HUES48 (cell line): ENCODE data around the gene MPDZ.

Source experiments
- H3K27ac ChIP-seq: one replicate; pipeline ENCODE4 v1.7.0; 2013; ENCODE audit warnings: low read depth, low read length, inconsistent platforms
- H3K27me3 ChIP-seq: 2 replicates; pipeline ENCODE4 v1.6.1; 2013; ENCODE audit warnings: mild to moderate bottlenecking, low read length; ENCODE audit not compliant: control insufficient read depth, insufficient read depth
- H3K36me3 ChIP-seq: 2 replicates; pipeline ENCODE4 v1.6.1; 2013; ENCODE audit warnings: low read length; ENCODE audit not compliant: control insufficient read depth, insufficient read depth
- H3K4me1 ChIP-seq: 2 replicates; pipeline ENCODE4 v1.6.1; 2013; ENCODE audit warnings: mild to moderate bottlenecking, low read length; ENCODE audit not compliant: control insufficient read depth, insufficient read depth
- H3K4me3 ChIP-seq: 2 replicates; pipeline ENCODE4 v1.5.1; 2013; ENCODE audit warnings: mild to moderate bottlenecking, low read depth, low read length
- H3K9ac ChIP-seq: 2 replicates; pipeline ENCODE4 v1.6.1; 2013; ENCODE audit warnings: mild to moderate bottlenecking, low read depth, low read length, moderate library complexity
- H3K9me3 ChIP-seq: 2 replicates; pipeline ENCODE4 v1.6.1; 2013; ENCODE audit warnings: low read length; ENCODE audit not compliant: control insufficient read depth, insufficient read depth

The MPDZ gene

GRCh38 chr9:13186091-13186490 lies 93.4 kb downstream of the MPDZ start:
- Histone ChIP-seq H3K27ac (no peak overlapping the region), H3K27me3 (no peaks in the 10 kb centered on the region), H3K4me3 (no peak overlapping the region), H3K36me3 (peaks cover 58% of the 10 kb centered on the region), H3K4me1 (no peaks in the 10 kb centered on the region), H3K9ac (no peak overlapping the region), H3K9me3 (no peaks in the 10 kb centered on the region)

- Histone ChIP-seq H3K9me3 (no peaks in the 10 kb centered on the region), H3K4me3 (no peak overlapping the region), H3K27me3 (no peaks in the 10 kb centered on the region), H3K4me1 (no peaks in the 10 kb centered on the region), H3K36me3 (peaks cover 26% of the 10 kb centered on the region), H3K9ac (no peak overlapping the region), H3K27ac (no peak overlapping the region)
Measured at GRCh38 chr9:13181652-13182051, 97.8 kb downstream of the MPDZ start.

DNA sequence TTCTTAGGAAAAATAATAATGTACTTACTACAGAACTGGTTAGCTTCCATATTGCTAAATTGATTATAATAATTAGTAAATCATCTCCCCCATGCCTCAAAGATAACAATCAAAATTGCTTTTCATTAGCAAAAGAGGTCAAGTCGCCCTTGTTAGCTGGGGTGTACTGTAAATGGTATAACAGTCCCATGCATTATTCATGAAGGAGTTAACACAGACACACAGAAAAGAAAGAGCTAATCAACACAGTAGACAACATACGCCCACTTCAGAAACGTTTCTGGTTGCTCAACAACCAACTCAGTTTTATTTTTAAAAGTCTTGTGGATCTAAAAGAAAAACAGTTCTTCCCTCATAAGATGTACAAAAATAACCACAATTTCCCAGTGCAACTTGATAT lies 100.2 kb downstream of the MPDZ start:
- Histone ChIP-seq H3K4me1 (no peaks in the 10 kb centered on the region), H3K4me3 (no peak overlapping the region), H3K27me3 (no peaks in the 10 kb centered on the region), H3K9me3 (no peaks in the 10 kb centered on the region), H3K27ac (no peak overlapping the region), H3K36me3 (peaks cover 28% of the 10 kb centered on the region), H3K9ac (no peak overlapping the region)

GRCh38 chr9:13175732-13176131 lies 103.8 kb downstream of the MPDZ start:
- peaks cover 14% of the 10 kb centered on the region for H3K36me3 ChIP-seq
- no peak overlapping the region for H3K4me3 ChIP-seq
- H3K4me1 ChIP-seq = no peaks in the 10 kb centered on the region
- no peak overlapping the region for H3K9ac ChIP-seq
- H3K27ac ChIP-seq = no peak overlapping the region
- H3K9me3 ChIP-seq = no peaks in the 10 kb centered on the region
- H3K27me3 ChIP-seq = no peaks in the 10 kb centered on the region

- Histone ChIP-seq H3K27ac (no peak overlapping the region), H3K36me3 (peaks cover 15% of the 10 kb centered on the region)
Measured at GRCh38 chr9:13174906-13175639, 104.4 kb downstream of the MPDZ start.

GRCh38 chr9:13173553-13173952 lies 105.9 kb downstream of the MPDZ start:
- Histone ChIP-seq H3K4me3 (no peak overlapping the region), H3K9ac (no peak overlapping the region), H3K36me3 (peaks cover 15% of the 10 kb centered on the region), H3K9me3 (no peaks in the 10 kb centered on the region), H3K27ac (no peak overlapping the region), H3K27me3 (no peaks in the 10 kb centered on the region), H3K4me1 (no peaks in the 10 kb centered on the region)

More at GRCh38 chr9:13174906-13175639, 104.4 kb downstream of the MPDZ start:
- H3K9me3 ChIP-seq = no peaks in the 10 kb centered on the region
- no peak overlapping the region for H3K9ac ChIP-seq
- H3K4me3 ChIP-seq = no peak overlapping the region
- no peaks in the 10 kb centered on the region for H3K27me3 ChIP-seq
- H3K4me1 ChIP-seq = no peaks in the 10 kb centered on the region

- Histone ChIP-seq H3K9me3 (no peaks in the 10 kb centered on the region), H3K27ac (no peak overlapping the region), H3K9ac (no peak overlapping the region), H3K36me3 (peaks cover 24% of the 10 kb centered on the region), H3K27me3 (no peaks in the 10 kb centered on the region), H3K4me1 (no peaks in the 10 kb centered on the region), H3K4me3 (no peak overlapping the region)
Measured at GRCh38 chr9:13171261-13171660, 108.2 kb downstream of the MPDZ start.

GRCh38 chr9:13166996-13167395 lies 112.5 kb downstream of the MPDZ start:
- Histone ChIP-seq H3K27me3 (no peaks in the 10 kb centered on the region), H3K9ac (no peak overlapping the region), H3K4me3 (no peak overlapping the region), H3K27ac (no peak overlapping the region), H3K9me3 (no peaks in the 10 kb centered on the region), H3K4me1 (peaks cover 13% of the 10 kb centered on the region), H3K36me3 (peaks cover 15% of the 10 kb centered on the region)

DNA sequence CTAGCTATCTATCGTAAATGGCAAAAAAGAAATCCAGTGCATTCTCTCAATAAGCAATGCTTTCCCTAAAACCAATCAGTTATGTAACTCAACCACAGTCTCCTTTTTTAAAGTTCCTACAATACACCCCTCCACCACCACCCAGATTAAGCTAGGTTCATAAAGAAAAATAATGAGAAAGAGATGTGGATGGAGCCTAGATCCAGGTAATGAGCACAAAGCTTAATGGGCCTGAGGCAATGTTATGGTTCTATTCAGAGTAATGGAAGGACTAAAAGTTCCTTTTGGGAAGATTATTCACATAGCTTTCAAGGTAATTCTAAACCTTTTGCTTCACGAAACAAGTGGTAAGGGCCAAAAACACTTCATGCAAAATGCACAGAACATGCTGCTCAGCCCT lies 113.5 kb downstream of the MPDZ start:
- Histone ChIP-seq H3K27me3 (no peaks in the 10 kb centered on the region), H3K9me3 (no peaks in the 10 kb centered on the region), H3K4me3 (no peak overlapping the region), H3K27ac (no peak overlapping the region), H3K36me3 (peaks cover 15% of the 10 kb centered on the region), H3K9ac (no peak overlapping the region), H3K4me1 (peaks cover 18% of the 10 kb centered on the region)

GRCh38 chr9:13165236-13165945 lies 114.1 kb downstream of the MPDZ start:
- no peak overlapping the region for H3K27ac ChIP-seq
- H3K4me3 ChIP-seq = no peak overlapping the region
- H3K36me3 ChIP-seq = peaks cover 13% of the 10 kb centered on the region
- H3K4me1 ChIP-seq = peaks cover 18% of the 10 kb centered on the region
- H3K9ac ChIP-seq = no peak overlapping the region
- no peaks in the 10 kb centered on the region for H3K9me3 ChIP-seq
- H3K27me3 ChIP-seq = no peaks in the 10 kb centered on the region

DNA sequence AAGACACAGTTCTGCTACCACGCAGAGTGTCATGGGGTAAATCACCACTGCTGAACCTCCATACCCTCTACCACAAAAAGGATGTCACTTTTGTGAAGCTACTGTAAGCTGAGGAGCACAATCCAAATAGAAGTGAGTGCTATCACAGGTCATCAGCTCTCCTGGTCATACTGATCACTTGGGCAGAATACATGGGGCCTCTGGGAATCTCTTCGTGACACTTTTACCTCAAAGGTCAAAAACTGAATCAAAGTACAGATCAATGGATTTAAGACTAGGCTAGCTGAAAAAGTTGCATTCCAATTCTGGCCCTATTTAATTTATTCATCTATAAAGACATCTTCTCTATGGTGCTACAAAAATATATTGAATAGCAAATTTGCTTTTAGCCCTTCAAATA lies 115.5 kb downstream of the MPDZ start:
- Histone ChIP-seq H3K36me3 (peaks cover 13% of the 10 kb centered on the region), H3K9ac (no peak overlapping the region), H3K9me3 (no peaks in the 10 kb centered on the region), H3K27ac (no peak overlapping the region), H3K4me1 (peaks cover 18% of the 10 kb centered on the region), H3K4me3 (no peak overlapping the region), H3K27me3 (no peaks in the 10 kb centered on the region)
